Stimulated activated CD8-positive, alpha-beta memory T cell treated with anti-CD3 and anti-CD28 coated beads, Interleukin-4, amount 100 ng/mL, for 48 hours (primary cell): Measurements from ENCODE around the gene SPPL2C.
A peak's percentile ranks its signal among the peaks of the same experiment; 100 is the strongest.
"Not testable (repeated sequence)": the region's sequence is repeated elsewhere in the genome, so short reads cannot be mapped to it uniquely, and the experiment has no call there.

Source experiments
- DNase-seq: peaks from one replicate; pipeline ENCODE4 v3.0.0-alpha.2; 2020

Gene SPPL2C

GRCh38 chr17:45851022-45851421 lies 6.3 kb downstream of the SPPL2C start:
- DNase-seq: no peak

GRCh38 chr17:45851464-45851863 lies 6.8 kb downstream of the SPPL2C start:
- no peak for DNase-seq

DNA sequence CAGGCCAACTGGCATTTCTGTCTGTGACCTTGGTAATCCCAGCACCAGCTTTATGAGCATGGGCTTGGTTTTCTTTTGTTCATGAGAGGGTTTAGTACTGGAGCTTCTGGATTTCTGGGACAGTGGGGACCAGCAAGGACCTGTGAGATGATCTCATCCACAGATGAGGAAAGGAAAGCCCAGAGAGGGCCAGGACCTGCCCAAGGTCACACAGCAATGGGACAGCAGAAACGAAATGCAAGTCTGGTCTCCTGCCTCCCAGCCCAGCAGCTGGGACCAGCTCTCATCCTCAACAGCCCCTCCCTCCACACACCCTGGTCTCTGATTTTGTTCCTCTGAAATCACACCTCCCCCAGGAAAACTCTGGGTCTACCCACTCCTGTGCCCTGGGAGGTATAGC lies 7.2 kb downstream of the SPPL2C start:
- no peak for DNase-seq

GRCh38 chr17:45852535-45853297 lies 8.0 kb downstream of the SPPL2C start:
- peak; percentile 81 for DNase-seq

GRCh38 chr17:45854209-45854608 lies 9.5 kb downstream of the SPPL2C start:
- no peak for DNase-seq

- DNase-seq: no peak
Measured at GRCh38 chr17:45855691-45856336, 11.1 kb downstream of the SPPL2C start.

GRCh38 chr17:45857977-45858708 lies 13.5 kb downstream of the SPPL2C start:
- no peak for DNase-seq

DNA sequence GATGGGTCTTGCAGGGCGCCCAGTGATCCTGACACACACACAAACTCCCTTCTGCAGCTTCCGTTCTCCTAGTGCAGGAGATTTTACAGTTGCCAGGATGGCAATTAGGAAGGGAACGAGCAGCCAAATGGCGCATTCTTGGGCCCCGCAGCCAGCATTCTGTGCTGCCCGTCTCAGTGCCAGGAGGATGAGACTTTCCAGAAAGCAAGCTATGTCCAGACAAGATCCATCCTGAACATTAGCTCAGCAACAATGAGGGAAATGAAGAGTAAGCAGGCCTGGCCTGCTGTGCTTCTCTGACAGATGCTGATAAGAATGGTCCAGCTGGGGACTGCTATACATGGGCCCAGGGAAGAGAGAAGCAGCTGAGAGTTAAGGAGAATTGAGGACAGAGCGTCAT lies 16.5 kb downstream of the SPPL2C start:
- DNase-seq: no peak

DNA sequence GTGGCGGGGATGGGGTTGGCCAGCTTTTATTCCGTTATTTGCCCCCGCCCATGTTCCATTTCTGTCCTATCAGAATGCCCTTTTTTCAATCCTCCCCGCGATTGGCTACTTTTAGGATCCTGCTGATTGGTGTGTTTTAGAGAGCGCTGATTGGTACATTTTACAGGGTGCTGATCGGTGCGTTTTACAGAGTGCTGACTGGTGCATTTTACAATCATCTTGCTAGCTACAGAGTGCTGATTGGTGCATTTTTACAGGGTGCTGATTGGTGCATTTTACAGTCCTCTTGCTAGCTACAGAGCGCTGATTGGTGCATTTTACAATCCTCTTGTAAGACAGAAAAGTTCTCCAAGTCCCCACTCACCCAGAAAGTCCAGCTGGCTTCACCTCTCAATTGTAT lies 17.4 kb downstream of the SPPL2C start:
- not testable (repeated sequence) for DNase-seq

- DNase-seq: no peak
Measured at GRCh38 chr17:45863857-45864654, 19.4 kb downstream of the SPPL2C start.

DNA sequence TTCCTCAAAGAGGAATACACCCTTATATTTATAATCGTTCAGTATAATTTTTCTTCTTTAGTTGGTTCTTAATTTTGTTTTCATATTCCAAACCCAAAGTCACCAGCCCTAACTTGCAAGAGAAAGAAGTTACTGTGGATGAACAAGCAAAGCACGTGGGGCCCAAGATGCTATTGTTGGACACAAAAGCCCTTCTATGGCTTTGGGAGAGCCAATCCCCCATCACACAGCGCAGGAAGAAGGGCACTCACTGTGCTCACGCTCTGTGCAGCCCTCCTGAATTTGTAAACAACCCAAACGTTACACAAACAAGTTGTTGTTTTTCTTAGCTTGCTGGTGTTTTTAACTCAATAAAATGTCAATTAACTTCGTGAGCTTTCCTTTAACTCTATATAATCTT lies 22.5 kb downstream of the SPPL2C start:
- DNase-seq: no peak

DNA sequence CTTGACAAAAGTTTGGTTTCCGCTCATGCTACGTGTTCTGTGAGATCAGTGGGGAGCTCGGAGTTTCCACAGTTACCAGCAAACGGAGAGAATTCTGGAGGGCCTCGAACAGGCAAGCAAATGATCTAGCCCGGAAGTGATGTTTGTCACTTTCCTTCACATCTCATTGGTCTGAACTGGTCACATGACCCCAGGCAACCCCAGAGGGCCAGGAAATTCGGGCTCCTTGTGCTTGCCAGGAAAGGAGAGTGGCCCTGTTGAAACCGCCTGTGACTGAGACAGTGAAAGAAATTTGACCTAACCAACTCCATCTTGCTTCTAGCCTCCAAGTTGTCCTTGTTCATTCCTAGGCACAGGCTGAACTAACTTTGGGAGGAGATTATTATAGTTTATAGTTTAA lies 23.0 kb downstream of the SPPL2C start:
- no peak for DNase-seq

DNA sequence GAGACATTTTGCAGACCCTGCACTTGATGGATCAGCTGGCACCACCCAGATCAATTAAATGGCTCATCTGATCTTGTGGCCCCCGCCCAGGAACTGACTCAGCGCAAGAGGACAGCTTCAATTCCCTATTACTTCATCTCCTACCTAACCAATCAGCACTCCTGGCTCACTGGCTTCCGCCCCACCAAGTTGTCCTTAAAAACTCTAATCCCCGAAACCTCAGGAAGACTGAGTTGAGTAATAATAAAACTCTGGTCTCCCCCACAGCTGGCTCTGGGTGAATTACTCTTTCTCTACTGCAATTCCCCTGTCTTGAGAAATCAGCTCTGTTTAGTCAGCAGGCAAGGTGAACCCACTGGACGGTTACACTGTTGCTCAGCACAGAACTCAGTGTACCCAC lies 23.6 kb downstream of the SPPL2C start:
- no peak for DNase-seq

GRCh38 chr17:45869676-45870341 lies 25.1 kb downstream of the SPPL2C start:
- DNase-seq: no peak

DNA sequence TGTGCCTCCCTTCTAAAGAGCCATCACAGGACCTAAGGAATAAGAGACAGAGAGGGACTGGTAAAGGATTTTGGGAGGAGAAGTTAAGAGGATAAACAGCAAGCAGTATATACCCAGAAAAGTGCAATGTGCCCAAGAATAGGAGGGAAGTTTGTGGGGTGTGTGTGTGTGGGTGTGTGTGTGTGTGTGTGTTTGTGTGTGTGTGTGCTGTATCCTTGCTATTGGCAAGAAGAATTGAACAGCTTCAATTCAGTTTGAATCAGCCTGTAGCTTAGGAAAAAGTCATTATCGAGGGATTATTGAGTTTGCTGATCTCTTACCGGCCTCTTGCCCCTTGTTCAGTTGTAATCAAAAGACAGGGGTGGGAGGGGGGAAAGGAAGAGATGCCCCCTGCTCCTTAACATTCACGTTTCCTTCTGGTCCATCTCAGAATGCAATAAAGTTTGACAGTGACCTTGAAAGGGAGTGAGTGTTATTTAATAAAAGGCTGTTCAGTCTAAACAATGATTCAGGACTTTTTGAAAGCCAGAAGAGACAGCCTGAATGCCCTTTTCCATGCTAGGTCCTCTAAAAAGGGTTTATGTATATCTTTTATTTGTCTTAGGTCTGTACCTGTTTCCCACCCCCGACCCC lies 25.8 kb downstream of the SPPL2C start:
- no peak for DNase-seq

DNA sequence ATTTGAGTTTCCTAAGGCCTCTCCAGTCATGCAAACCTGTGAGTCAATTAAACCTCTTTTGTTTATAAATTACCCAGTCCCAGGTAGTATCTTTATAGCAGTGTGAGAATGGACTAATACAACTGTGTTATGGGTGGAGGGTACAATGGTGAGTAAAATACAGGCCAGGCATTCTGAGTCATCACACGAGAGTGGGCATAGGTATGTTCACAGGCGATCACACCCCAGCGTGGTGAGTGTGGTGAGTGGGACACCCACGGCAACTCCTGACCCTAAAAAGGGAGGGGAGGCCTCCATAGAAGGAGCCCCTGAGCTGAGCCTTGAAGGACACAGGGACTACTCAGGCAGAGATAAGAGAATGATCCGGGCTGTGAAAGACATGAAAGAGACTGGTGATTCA lies 27.0 kb downstream of the SPPL2C start:
- no peak for DNase-seq

DNA sequence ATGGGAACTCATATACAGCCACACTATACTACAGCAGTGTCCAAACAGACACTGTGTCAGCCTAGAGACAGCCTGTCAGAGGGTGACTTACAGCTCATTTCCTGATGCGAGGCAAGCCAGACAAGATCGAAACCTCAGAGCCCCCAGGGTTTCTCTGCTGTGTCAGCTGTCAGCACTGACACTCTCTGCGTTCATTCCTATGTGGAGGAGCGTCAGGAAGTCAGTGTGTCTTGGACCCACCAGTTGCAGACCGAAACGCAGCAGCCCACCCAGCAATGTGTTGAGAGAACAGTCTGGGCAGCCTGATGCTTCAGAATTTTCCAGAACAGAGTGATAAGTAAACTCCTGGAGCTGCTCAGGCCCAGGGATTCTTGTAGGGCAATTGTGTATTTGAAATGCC lies 29.0 kb downstream of the SPPL2C start:
- DNase-seq: peak; percentile 57

DNA sequence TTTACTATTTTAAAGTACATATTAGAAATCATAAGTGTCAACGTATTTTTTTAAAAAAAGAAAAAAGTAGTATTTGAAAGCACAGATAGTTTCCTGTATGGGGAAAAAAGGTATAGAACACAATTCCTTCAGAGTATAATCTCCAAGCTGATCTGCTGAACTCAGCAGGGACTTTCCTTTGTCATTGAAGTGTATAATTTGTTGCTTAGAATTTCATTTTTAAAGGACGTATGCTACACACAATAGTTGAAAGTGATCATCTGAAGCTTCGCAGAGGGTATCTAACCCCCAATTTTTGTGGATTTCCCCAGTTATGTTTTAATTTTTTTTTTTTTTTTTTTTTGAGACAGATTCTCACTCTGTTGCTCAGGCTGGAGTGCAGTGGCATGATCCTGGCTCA lies 29.5 kb downstream of the SPPL2C start:
- DNase-seq: no peak

- no peak for DNase-seq
Measured at GRCh38 chr17:45876539-45876938, 31.9 kb downstream of the SPPL2C start.

- DNase-seq: no peak
Measured at GRCh38 chr17:45877467-45877866, 32.8 kb downstream of the SPPL2C start.

DNA sequence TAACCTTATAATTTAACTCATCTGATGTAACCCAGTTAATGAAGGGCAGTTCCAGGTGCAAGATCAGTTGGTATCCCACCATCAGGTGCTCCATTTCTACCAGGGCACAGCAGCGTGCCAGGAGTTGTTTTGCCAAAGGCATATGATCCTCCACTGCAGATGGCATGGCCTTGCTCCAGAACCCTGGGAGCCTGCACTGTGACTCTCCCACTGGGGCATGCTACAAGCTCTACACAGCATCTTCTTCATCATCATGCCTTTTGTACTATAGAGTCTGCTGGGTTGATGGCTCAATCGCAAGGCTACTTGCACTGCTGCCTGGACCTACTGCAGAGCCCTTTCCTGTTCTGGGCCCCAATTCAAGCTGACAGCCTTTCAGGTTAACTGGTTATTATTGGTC lies 38.4 kb downstream of the SPPL2C start:
- DNase-seq: no peak

- no peak for DNase-seq
Measured at GRCh38 chr17:45886852-45887251, 42.2 kb downstream of the SPPL2C start.
